A172 (cell line): ENCODE data around the gene OR8U1. TPM values are rescaled to one million over a fixed set of nuclear protein-coding genes. Genes with fewer than 3 reads are reported as not detected.
"Not testable (repeated sequence)": the region's sequence is repeated elsewhere in the genome, so short reads cannot be mapped to it uniquely, and the experiment has no call there.

Experiments used
- DNase-seq: peaks from one replicate; pipeline ENCODE4 v3.0.0-alpha.2; 2015; ENCODE audit warnings: low spot score
- total RNA-seq: library from RNA; depleted of rRNA; stranded (reverse); fragments of >200 nt; shearing (Covaris generic); gene quantifications from 2 replicates; pipeline ENCODE4 v1.2.3, GENCODE V29; 2014; rRNA removed

Gene OR8U1
- total RNA-seq: not detected in 2 replicates

DNA sequence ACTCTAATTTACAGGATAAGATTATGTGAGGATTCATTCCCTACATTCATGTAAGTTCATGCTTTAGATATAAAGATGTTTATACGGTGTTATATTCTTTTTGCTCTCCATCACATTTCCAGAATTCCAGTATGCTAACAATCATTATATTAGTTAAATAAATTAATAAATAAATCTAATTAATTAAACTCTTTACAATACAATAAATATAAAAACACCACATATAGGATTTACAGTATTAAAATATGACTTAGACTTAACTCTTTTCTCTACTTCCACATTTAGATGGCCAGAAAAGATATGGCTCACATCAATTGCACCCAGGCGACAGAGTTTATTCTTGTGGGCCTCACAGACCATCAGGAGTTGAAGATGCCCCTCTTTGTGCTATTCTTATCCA lies at the start of gene OR8U1:
Gene OR8U1 (plus strand): TSS at position 301 of the 400 bp plus-strand sequence. CDS start 0 bp downstream, at position 301.
- DNase-seq: no peak

DNA sequence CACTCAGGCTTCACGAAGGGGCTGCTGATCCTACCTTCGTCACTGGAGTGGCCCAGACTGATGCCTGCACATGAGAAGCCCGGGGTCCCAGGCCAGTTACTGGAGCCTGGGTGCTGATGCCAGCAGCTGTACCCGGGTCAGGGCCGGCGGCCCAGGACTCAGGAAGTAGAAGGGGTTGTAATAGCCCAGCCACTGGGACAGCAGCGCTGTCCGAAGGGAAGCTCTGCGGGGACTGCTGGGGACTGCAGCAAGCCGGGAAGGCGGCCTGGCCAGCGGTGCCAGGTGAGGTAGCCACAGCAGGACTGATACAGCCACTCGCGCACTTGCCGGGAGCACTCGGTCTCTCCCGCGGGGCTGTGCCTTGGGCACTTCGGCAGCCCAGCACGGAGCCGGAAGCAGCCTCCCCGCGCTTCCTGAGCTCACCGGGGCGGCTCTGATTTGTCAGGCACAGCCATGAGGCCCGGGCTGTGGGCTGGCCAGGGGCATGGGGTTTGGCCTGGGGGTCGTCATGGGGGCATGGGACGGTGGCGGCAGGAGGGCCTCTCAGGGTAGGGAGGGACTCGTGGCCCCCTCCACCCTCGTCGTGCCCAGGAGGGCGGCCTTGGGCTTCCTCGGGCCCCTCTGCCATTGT lies 43.4 kb upstream of the OR8U1 start:
- DNase-seq: no peak

DNA sequence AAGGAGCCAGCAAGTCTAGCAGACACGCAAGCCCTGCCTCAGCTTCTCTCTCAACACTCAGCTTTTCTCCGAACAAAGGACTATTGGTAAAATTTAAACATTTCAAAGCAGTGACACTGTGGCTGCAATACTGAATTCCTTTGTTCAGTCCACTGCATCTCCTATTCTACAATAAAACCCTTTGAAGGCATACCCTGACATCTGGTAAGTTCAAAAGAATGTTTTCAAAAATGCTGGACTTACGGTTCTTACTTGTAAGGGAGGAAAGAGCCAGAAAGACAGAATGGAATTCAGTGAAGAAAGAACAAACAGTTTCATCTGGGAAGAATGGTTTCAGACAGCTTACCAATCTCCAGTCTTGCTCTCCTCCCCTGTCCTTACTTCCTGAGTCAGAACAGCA lies 42.3 kb upstream of the OR8U1 start:
- no peak for DNase-seq

DNA sequence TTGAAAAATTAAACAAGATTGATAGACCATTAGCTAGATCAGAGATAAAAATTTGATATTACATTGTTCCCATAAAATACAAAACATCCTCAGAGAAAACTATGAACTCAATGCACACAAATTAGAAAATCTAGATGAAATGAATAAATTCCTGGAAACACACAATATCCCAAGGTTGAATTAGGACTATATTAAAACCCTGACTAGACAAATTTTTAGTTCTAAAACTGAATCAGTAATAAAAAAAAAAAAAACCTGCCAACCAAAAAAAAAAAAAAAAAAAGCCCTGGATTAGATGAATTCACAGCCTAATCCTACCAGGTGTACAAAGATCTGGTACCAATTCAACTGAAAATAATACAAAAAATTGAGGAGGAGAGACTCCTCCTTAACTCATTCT lies 35.1 kb upstream of the OR8U1 start:
- DNase-seq: no peak

DNA sequence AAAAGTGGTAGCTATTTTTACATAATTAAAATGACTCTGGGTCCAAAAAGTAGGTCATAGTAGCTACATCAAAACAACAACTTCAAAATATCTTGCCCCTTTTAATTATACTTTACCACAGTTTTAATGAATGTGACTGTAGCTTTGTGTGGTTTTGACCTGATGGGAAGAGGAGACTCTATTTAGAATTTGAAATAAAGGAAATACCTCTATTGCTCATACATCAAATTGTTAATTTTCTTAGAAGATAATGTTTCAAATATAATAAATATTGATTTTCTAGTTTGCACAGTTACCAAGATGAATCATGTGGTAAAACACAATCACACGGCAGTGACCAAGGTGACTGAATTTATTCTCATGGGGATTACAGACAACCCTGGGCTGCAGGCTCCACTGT lies 29.7 kb upstream of the OR8U1 start, which contains the start of gene OR8K1:
Gene OR8K1 (plus strand): TSS at position 301 of the 400 bp plus-strand sequence. CDS start 0 bp downstream, at position 301.
- DNase-seq: no peak

DNA sequence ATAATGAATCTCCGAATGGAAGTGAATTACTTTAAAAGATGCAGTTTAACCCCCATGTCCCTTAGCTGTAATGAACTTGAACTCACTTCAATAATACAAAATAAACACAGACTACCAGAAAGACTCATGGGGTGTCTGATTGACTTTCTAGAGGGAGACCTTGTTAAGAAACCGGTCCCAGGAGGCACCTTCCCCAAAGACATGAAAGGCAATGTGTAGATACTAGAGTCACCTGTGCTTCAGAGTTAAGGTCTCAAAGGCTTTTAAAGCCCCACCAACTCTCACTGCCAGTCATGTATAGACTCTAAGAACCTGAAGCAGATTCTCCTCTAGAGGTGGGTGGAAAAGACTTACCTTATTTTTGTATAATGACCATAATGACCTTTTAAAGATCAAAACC lies 21.4 kb upstream of the OR8U1 start, which contains the start of gene OR8J1:
Gene OR8J1 (plus strand): TSS at position 301 of the 400 bp plus-strand sequence. CDS start 5,956 bp downstream, outside the sequence.
- DNase-seq: no peak

DNA sequence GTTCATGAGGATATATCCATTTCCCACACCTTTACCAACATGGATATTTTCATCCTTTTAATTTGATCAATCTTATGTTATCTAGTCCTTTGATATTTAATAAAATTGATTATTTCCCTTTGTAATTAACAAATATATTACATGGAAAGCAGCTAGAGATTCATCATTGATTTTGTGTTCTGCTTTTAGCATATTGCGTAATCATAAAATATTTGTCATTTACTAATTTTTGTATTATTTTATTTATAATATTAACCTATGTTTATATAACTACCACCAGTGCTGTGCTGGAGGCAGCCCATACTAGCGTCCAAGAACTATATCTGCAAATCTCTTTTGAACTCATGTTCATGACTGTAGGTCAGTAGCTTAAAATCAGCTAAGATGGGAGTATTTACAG lies 4.7 kb downstream of the OR8U1 start:
- no peak for DNase-seq

DNA sequence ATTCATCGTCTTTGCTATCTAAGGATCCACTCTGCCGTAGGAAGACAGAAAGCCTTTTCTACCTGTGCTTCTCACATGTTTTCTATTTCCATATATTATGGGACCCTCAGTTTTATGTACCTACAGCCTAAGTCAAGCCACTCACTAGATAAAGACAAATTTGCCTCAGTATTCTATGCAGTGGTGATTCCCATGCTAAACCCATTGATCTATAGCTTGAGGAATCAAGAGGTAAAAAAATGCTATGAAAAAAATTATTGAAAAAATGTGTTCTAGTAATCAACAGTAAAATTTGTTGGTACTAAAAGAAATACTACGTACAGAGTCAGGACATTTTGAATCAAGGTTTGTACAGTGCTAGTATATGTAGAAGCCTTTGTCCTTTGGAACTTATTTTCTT lies 19.0 kb downstream of the OR8U1 start:
- no peak for DNase-seq

DNA sequence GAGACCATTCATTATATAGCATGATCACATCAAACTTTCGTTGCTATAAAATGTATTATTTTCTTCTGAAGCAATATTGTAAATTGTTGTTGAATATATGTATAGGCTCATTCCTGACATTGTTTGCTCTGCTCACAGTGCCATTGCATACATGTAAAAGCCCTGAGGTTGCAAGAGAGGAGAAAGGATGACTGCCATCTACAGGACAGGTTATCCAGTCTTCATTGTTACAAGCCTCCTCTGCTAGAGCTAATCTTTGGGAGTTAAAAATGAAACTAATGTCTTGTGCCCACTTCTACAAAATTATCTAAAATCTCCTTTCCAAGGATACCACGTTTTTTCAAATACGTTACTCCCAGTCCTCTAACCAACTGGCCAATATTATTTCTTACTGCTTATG lies 20.6 kb downstream of the OR8U1 start:
- DNase-seq: no peak

DNA sequence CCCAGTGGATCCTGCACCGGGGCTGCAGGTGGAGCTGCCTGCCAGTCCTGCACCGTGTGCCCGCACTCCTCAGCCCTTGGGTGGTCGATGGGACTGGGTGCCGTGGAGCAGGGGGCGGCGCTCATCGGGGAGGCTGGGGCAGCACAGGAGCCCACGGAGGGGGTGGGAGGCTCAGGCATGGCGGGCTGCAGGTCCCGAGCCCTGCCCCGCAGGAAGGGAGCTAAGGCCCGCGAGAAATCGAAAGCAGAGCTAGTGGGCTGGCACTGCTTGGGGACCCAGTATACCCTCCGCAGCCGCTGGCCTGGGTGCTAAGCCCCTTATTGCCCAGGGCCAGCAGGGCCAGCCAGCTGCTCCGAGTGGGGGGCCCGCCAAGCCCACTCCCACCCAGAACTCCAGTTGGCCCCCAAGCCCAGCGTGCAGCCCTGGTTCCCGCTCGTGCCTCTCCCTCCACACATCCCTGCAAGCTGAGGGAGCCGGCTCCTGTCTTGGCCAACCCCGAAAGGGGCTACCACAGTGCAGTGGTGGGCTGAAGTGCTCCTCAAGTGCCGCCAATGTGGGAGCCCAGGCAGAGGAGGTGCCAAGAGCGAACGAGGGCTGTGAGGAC lies 26.5 kb downstream of the OR8U1 start:
- not testable (repeated sequence) for DNase-seq

DNA sequence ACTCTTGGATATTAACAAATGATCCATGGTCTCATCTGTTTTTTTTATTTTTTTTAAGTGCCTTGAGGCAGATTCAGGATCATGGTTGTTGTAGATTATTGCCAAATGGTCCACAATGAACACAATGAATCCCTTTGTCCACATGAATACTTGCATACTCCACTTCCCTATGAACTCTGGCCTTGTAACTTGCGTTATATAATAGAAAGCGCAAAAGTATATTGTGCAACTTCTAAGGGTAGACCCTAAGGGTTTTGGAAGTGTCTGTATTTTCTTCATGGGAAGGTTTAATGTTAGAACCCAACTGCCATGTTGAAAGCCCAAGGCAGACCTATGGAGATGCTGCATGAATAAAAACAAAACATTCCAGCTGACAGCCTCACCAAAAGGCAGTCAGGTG lies 29.0 kb downstream of the OR8U1 start:
- DNase-seq: no peak

DNA sequence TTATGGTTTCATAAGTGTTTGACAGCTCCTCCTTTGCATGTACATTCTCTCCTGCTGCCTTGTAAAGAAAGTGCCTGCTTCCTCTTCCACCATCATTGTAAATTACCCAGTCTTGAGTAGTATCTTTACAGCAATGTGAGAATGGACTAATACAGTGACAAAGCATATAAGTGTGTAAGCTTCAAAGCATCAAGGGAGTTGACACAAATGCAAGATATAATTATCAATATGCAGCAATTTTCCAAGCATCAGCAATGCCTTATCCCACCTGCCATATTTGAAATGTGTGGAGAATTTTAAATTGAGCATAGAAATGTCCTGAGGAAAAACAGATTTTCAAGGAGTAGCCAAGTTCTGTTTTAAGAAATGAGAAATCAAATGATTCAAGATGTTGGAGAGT lies 35.4 kb downstream of the OR8U1 start:
- DNase-seq: no peak

DNA sequence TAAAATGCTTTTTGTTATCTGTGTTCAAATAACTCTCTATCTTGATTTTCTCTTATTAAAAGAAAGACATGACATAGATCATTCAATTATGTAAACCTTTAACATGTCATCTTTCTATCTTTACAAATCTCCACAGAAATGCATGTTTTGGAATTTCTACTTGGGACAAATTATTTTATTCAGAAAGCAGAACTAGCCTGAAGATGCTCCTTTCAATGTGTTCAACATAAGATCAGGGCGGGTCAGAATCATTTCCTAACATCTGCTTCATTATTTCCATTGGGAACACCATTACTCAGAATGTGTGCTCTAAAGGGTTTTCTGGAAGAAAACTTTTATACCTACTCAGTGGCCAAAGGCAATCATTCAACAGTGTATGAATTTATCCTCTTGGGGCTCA lies 37.0 kb downstream of the OR8U1 start, which contains the start of gene OR5AL1:
Gene OR5AL1 (plus strand): TSS at position 301 of the 400 bp plus-strand sequence.
- no peak for DNase-seq

Other genes starting within 250 kb of the OR8U1 start
- not detected in 2 replicates for gene OR8J3, start 235.4 kb upstream of the OR8U1 start, total RNA-seq
- gene OR8K5, start 215.3 kb upstream of the OR8U1 start, total RNA-seq: not detected in 2 replicates
- not detected in 2 replicates for gene OR5J2, start 199.0 kb upstream of the OR8U1 start, total RNA-seq
- not detected in 2 replicates for gene OR5T2, start 141.4 kb upstream of the OR8U1 start, total RNA-seq
- not detected in 2 replicates for gene OR5T3, start 123.4 kb upstream of the OR8U1 start, total RNA-seq
- not detected in 2 replicates for gene OR5T1, start 101.5 kb upstream of the OR8U1 start, total RNA-seq
- gene OR8H1, start 83.4 kb upstream of the OR8U1 start, total RNA-seq: not detected in 2 replicates
- not detected in 2 replicates for gene OR8K3, start 60.5 kb upstream of the OR8U1 start, total RNA-seq
- gene OR8K1, start 29.6 kb upstream of the OR8U1 start, total RNA-seq: not detected in 2 replicates
- not detected in 2 replicates for gene OR8J1, start 21.3 kb upstream of the OR8U1 start, total RNA-seq
- gene OR5AL1, start 37.1 kb downstream of the OR8U1 start, total RNA-seq: not detected in 2 replicates
- not detected in 2 replicates for gene OR5M3, start 97.7 kb downstream of the OR8U1 start, total RNA-seq
- gene OR5M8, start 115.7 kb downstream of the OR8U1 start, total RNA-seq: not detected in 2 replicates
- gene OR5M11, start 167.6 kb downstream of the OR8U1 start, total RNA-seq: not detected in 2 replicates
- gene OR5M10, start 202.1 kb downstream of the OR8U1 start, total RNA-seq: not detected in 2 replicates
- not detected in 2 replicates for gene OR5M1, start 239.2 kb downstream of the OR8U1 start, total RNA-seq